ENCODE measurements around the gene DNAJB12.
"Not testable (repeated sequence)": the region's sequence is repeated elsewhere in the genome, so short reads cannot be mapped to it uniquely, and the experiment has no call there.

The DNAJB12 gene

DNA sequence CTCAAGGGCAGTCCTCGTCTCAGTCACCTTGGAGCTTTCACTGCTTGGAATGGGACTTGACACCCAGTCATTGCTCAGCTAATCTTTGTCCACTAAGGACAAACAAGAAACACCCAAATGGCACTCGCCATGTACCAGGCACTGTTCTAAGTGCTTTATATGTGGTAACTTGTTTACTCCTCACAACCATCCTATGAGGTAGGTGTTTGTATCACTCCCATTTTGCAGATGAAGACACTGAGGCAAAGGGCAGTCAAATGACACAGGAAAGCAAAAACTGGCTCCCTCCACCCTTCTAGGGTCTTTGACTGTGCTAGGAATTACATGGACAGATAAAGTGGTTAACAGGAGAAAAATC is 24.7 kb downstream of the DNAJB12 start:
- no peak for DNase-seq

DNA sequence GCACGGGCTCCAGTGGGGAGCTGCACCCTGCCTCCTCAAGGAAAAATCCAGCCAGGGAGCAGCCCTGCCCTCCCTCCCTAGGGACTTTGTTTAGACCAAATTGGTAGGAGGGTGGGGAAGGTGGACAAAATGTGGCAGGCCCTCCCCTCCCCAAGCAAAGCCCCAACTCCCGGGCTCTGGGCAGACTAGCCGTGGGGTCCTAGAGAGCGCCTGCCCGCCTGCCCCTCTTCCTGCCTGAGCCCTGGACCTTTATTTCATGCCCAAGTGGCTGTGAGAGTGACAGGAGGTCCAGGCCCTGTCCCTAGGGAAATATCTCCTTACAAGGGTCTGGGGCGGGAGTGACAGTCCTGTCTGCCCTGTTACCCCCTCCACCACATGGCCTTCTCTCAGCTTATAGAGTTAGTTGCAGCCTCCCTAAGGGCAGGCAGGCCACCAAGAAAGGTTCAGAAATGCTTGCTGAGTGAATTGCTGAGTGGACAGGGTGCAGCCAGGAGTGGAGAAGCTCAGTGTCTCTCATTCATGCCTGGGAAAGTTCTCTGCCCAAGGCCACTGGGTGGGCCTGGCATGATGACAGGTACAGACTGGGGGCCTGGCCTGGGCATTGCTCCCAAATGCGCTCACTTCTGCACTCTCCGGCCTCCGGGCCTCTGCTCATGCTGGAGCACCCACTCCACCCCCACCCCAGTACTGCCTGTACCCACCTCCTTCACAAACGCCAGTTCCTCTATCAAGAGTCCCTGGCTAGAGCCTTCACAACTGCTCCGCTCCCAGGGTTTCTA is 25.2 kb downstream of the DNAJB12 start:
- DNase-seq: no peak

DNA sequence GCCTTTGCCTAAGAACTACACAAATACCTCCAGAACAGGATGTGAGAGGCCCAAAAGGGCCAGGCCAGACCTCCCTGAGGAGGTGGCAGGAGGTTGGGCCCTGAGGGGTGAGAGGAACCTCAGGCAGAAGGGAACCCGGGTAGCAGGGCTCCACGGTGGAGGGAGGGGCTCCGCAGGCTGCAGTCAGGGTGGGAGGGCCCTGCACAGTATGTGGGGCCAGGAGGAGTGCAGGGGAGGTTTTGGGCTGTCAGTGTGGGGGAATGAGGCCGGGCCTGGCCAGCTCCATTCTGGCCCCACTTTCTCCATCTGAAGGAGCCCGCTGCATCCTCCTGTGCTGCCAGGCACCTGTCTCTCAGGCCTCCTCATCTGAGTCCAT is 25.9 kb downstream of the DNAJB12 start:
- no peak for DNase-seq

DNA sequence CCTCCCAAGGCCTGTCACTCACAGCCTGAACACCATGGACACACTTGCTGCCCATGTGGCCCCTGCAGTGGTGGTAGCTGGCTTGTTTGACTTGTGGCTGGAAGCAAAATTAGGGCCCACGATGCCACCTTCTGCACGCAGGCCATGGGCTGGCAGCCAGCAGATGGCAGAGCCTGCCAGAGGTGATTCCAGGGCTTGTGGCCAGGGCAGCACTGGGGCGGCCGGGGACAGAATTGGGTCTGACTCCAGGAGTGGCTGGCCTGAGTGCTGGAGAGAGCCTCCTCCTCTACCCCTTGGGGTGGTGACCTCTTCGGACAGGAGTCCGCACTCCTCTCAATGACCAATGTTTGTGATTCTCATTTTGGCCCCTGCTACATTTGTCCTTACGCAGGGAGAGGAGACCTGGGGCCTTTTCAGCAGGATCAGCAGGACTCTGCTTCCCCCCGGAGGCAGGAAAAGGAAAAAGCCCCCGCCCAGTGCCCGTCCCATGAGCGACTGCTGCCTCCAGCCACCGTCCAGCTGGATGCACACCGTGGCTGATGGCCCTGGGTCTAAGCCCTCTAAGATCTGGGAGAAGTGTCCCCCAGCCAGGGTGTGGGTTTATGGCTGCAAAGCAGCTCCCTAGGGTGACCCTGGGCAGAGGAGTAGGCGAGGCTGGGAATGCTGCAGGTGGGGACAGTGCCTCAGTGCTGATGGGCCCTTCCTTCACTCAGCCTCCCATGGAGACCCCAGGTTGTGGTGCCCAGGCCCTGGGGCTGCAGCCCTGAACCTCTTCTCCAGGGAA is 26.5 kb downstream of the DNAJB12 start:
- peak; percentile 77 for DNase-seq

DNA sequence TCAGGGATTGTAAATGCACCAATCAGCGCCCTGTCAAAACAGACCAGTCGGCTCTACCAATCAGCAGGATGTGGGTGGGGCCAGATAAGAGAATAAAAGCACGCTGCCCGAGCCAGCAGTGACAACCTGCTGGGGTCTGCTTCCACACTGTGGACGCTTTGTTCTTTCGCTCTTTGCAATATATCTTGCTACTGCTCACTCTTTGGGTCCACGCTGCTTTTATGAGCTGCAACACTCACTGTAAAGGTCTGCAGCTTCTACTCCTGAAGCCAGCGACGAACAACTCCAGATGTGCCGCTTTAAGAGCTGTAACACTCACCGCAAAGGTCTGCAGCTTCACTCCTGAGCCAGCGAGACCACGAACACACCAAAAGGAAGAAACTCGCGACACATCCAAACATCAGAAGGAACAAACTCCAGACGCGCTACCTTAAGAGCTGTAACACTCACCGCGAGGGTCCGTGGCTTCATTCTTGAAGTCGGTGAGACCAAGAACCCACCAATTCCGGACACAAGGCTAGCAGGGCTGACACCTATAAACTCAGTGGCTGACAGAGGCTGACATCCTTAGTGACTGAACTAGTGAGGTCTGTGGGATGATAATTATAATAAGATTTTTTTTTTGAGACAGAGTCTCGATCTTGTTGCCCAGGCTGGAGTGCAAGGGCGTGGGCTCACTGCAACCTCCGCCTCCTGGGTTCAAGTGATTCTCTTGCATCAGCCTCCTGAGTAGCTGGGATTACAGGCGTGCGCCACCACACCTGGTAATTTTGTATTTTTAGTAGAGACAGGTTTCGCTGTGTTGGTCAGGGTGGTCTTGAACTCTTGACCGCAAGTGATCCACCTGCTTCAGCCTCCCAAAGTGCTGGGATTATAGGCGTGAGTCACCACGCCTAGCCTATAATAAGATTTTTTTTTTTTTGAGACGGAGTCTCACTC is 27.8 kb downstream of the DNAJB12 start:
- not testable (repeated sequence) for DNase-seq

DNA sequence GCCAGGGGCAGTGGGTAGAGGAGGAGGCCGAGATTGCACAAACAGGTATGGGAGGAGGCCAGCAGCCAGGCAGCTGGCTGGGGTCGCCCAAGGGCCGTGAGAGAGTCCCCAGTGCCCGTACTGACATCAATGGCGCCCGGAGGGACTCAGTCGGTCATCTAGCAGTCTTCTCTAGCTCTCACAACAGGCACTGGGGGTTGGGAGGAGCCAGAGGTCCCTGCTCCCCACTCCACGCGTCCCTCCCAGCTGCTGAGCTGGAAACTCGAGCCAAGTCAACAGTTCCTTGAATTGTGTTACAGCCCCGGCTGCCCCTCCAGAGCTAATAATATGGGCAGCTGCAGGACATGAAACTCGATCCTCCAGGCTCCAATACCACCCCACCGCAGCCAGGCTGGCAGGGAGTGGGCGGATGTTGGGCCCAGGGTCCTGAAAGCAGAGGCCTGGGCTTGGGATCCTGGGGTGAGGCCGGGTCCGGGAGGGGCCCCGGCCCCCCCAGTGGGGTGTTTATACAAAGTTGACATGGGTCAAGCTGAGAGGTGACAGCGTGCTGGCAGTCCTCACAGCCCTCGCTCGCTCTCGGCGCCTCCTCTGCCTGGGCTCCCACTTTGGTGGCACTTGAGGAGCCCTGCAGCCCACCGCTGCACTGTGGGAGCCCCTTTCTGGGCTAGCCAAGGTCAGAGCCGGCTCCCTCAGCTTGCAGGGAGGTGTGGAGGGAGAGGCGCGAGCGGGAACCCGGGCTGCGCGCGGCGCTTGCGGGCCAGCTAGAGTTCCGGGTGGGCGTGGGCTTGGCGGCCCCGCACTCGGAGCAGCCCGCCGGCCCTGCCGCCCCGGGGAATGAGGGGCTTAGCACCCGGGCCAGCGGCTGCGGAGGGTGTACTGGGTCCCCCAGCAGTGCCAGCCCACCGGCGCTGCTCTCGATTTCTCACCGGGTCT is 29.2 kb downstream of the DNAJB12 start:
- DNase-seq: peak; percentile 94

DNA sequence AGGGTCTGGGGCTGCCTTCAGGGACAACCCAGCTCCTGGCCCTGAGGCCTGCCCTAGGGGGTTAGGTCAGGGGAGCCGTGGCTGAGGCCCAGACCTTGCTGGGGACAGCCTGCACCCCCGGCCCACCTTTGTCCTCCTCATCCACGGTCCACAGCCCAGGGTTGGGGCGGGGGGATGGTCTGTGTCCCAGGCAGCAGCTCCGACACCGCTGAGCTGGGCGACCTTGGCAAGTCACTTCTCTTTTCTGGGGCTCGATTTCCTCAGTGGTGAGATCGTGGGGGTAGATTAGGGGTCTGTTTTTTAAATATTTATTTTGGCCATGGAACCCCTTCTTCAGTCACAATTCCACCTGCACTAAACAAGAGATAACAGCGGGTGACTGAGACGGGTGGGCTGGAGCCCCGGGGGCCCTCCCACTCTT is 30.9 kb downstream of the DNAJB12 start:
- DNase-seq: no peak

DNA sequence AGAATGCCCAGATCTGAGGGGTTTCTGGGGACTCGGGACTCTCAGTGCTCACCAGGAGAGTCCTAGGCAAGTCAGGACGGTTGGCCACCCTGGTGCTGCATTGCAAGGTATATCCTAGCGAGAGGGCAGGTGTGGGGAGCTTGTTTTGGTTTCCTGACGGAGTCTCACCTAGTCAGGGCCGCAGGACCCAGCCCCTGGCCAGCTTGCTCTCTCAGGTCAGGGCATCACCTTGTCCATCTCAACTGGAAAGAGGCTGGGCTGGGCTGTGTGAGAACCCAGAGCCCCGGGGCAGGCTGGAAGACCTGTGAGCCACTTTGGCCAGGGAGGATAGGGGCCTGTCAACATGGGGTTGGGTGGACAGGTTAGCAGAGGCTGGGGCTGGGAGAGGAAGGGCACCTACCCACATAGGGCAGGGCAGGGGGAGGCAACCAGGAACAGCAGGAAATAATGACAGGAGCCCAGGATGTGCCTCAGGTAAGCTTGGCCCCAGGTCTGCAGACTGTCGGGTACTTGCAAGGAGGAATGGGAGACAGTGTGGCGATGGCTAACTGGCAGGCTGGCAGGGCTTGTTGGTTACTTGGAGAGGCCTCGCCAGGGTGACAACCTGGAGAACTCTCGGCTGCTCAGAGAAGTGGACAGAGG is 31.5 kb downstream of the DNAJB12 start:
- no peak for DNase-seq

DNA sequence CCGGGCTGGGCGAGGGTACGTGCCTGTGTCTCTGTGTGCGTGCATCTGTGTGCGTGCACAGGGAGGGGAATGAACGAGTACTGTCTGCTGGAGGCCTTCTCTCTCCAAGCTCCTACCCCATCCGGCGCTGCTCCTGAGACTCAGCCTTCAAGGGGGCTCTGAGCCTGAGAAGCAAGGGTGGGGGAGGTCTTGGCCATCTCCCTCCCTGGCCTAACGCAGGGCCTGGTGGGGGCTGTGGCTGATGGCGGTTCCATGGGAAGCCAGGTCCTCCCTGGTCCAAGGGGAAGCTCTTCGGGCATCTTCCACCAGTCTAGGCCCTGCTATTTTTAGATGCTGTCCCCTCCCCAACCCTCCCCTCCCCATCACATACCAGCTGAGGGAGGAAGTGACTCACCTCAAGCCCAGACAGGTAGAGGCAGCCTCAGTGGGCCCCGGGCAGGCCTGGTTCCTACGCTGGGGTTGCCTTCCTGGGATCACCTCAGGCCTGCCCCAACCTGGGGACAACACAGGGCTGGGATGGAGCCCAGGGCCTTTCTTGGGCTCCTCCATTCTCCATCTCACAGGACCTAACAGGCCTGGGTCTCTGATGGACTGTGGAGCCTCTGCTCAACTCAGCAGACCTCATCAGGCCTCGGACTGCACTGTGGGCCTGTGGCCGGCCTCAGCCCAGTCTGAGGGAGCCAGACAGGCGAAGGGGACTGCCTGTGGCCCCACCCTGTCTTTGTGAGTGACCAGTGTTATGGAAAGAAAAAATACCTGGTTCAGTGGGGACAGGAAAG is 32.2 kb downstream of the DNAJB12 start:
- no peak for DNase-seq

DNA sequence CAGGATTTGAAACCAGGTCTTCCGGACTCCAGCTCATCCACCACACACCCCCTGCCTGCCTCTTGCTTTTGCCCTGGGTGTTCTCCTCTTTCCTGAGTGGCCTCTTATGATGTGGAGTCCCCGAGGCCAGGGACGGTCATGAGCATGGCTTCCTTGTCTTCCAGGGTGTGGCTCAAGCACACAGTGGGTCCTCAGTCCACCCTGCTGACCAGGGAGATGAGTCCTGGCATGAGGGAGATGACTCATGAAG is 32.8 kb downstream of the DNAJB12 start:
- DNase-seq: no peak

DNA sequence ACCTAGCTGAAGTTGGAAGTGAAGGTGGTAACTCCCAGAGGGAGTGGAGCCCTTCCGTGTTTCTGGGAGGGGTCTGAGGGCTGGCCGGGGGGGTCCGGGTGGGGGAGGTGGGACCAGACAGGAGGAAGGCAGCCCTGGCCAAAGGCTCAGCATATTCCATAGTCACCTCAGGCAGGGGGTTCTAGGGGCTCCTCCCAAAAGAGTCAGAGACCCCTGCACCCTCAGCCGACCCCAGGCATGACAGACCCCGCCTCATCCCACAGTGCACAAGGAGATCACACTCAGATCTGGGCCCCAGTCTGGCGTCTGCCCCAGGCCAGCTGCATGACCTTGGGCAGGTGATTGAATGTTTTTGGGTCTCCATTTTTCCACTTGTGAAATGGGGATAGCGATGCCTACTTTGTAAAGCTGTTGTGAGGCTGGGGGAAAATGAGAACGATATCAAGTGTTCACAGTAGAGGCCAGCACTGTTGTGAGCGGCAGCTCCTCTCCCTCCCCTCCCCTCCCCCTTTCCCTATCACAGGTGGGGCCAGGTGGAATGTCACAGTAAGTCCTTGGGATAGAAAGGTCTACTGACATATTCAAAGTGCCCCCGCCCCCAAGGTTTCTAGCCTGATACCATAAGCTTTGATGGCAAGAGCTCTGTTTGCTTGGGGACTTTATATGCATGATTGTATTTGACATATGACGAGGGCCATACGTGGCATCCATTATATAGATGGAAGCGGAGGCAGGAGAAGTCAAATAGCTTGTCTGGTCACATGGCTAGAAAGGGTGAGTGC is 33.3 kb downstream of the DNAJB12 start:
- DNase-seq: no peak

DNA sequence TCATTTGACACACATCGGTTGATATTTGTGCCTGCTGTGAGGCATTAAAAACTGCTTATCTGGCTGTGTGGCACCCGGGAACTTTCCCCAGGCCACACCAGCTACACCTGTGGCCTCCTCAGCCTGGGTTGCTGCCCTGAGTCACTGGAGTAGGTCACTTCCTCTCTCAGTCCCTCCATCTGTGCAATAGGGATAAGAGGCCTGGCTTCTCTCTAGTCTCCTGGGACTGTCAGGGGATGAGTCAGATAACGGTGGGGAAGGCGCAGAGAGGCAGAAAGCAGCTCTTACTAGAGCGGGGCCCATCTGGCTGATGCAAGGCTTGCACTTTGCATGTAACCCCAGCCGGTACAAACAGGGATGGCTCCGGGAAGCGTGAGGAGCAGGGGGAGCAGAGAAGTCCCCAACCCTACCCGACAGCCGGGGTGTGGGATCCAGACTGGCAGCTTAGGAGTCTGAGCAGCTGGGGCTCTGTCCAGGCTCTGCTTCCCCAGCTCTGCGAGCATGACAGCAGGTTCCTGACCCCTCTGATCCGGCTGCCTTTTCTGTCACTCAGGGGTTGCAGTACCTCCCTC is 34.0 kb downstream of the DNAJB12 start:
- DNase-seq: peak; percentile 77

DNA sequence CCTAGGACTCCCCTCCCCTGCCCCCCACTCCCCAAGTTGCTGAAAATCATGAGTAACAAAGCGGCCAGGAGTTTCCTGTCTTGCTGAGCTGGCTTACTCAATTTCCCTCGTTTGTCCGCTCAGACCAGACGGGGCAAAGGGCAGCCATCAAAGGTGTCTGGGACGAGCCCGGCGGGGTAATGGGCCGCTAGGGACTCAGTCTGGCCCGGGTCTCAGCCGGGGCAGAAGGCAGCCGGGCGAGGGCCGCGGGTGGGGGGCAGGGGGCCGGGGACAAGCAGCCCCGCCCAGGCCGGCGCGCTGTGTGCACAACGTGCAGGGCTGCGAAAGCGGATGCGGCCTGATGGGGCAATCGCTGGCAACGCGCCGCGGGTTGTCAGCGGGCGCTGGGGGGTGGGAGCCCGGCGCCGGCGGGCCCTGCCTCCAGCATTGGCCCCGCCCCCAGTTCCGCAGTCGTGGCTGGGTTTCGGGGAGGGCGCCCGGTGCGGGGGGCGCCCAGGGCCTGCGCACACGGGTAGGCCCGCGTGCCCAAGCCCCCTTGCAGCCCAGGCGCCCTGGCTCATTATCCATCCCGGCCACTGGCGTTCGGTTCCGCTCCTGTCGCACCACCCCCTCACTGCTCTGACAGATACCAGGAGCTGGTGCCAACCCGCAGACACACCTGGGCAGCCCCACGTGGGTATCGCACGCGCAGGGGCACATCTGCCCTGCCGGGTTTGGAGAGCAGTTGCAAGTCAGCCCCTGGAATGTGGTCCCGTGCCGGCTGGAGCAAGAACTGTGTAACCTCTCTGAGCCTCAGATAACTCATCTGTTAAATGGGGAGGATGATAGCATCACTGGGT is 35.1 kb downstream of the DNAJB12 start:
- DNase-seq: peak; percentile 92

DNA sequence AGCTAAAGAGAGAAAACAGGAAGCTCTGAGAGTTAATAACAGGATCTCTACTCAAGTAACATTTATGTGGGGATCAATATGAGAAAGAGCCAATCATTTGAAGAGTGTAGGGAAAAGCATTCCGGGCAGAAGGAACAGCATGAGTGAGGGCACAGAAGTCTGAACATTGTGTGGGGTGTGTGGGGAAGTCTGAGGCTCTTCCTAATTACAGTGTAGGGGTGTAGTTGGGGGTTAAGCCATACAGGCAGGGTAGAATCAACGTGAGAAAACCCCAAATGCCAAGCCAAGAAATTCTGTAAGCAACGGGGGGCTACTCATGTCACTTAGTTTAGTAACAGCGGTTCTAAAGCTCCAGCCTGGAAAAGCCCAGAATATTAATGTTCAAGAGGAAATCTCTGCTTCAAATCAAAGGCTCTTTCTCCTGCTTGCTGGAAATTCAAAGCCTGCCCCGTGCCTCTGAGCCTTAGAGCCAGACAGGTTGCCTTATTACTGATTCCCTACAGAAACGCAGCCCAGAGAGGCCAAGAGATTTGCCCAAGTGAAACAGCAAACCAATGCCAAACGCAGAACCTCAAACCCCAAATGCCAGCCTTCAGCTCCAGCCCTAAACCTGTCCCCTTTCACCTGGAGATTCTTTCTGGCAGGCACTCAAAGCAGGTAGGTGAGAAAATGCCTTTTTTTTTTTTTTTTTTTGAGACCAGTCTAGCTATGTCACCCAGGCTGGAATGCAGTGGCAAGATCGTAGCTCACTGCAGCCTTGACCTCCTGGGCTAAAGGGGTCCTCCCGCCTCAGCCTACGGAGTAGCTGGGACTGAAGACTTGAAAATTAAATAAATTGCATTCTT is 36.1 kb downstream of the DNAJB12 start:
- DNase-seq: no peak

DNA sequence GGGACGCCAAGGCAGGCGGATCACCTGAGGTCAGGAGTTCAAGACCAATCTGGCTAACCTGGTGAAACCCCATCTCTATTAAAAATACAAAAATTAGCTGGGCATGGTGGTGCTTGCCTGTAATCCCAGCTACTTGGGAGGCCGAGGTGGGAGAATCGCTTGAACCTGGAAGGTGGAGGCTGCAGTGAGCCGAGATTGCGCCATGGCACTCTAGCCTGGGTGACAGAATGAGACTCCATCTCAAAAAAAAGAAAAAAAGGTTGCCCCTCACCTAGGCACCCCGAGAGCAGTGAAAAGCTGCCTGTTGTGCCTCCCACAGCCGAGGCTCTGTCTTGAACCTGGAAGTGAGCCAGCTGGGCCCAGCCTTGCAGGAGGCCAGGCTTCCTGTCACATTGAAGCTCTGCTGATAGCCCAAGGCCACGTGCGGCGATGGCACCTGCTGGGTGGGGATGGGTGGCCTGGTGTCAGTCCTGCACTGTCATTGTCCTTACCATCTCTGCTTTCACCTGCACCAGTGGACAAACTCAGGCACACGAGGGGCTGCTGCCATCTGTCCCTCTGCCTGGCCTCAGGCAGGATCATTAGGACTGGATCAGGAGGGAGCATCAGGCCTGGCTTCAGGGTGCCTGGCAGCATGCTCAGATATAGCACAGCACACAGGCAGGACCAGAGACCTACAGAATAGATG is 37.8 kb downstream of the DNAJB12 start:
- no peak for DNase-seq

DNA sequence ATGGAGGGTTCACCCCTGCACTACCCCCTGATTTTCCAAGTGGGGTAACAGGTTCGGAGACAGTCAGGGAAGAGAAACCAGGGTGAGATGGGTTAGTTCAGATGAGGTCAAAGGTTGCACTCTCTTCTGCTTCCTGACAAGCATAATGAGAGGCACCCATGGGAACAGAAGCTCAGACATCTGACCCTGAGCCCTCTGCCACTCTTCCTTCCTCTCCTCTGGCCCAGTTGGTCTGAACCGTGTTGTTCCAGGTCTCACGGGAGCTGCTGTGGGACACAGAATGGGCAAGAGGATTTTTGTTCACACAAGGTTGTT is 38.4 kb downstream of the DNAJB12 start:
- no peak for DNase-seq

DNA sequence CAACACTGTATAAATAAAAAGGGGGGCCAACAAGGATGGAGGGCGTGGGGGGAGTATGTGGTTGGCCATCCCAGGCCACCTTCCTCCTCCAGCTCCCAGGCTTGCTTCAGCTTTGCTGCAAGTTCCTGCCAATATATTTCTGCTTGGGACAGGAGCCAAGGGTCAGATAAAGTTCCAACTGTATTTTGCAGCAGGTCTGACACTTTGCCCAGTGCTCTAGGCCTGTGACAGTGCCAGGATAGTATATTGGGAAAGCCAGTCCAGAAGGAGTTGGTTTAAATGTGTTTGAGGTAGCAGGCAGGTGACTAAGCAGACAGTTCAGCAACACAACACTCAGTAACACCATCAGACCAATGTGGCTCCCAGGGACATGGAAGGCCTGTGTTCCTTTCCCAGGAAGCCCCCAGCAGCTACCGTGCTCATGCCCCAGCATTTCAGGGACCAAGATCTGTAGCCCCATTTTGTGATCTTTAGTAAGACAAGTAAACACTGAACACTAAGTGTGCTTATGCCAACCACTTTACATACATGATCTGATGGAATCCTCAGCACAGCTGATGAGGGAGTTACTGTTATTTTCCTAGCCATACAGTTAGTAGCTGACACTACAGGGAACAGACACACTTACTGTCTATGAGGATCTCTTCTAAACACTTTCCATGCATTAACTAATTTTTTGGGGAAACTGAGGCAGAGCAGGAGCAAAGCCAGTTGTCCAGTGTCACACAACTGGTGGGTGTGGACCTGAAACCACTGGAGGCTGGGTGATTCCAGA is 38.9 kb downstream of the DNAJB12 start:
- DNase-seq: peak; percentile 87

Measured in right hindlimb (tissue), 1 donor.